Fibroblast of pulmonary artery (primary cell): Measurements from ENCODE around the gene MSANTD1.

ENCODE experiments used
- DNase-seq: peaks from one replicate; pipeline ENCODE4 v3.0.0-alpha.2; 2010; ENCODE audit warnings: low read depth
- H3K4me3 ChIP-seq: replicated peaks from 2 replicates; pipeline ENCODE4 v1.5.1; 2011; ENCODE audit warnings: low read depth, mild to moderate bottlenecking, control low read depth, low read length, moderate library complexity
- CTCF ChIP-seq: IDR thresholded peaks from 2 replicates; pipeline ENCODE4 v1.5.1; 2011; ENCODE audit warnings: mild to moderate bottlenecking, control low read depth, low read length, inconsistent platforms; ENCODE audit errors: missing control alignments

Gene MSANTD1

GRCh38 chr4:3290889-3291321 is 41.9 kb downstream of the MSANTD1 start:
- H3K4me3 ChIP-seq: no peak overlapping the region
- TF ChIP-seq CTCF: no peak
- DNase-seq: no peak

GRCh38 chr4:3291411-3291968 is 42.5 kb downstream of the MSANTD1 start:
- no peak for DNase-seq
- peak overlapping the region; percentile 77 for H3K4me3 ChIP-seq
- no peak for TF ChIP-seq CTCF

GRCh38 chr4:3291969-3292570 is 43.1 kb downstream of the MSANTD1 start:
- TF ChIP-seq CTCF: no peak
- peak overlapping the region; percentile 77 for H3K4me3 ChIP-seq
- DNase-seq: peak; percentile 24

GRCh38 chr4:3292571-3293400 is 43.8 kb downstream of the MSANTD1 start, which contains the start of gene RGS12:
RGS12 (plus strand) TSS chr4:3293021; CDS start chr4:3316171, 23,150 bp downstream.
- TF ChIP-seq CTCF: no peak
- peak; percentile 95 for DNase-seq
- peak within 1 kb of the TSS; percentile 77 for H3K4me3 ChIP-seq

GRCh38 chr4:3293401-3294391 is 44.7 kb downstream of the MSANTD1 start:
- TF ChIP-seq CTCF: no peak
- peak overlapping the region; percentile 76 for H3K4me3 ChIP-seq
- DNase-seq: no peak
